ENCODE measurements around the gene PHACTR1. TPM values are rescaled to one million over a fixed set of nuclear protein-coding genes. Genes with fewer than 3 reads are reported as not detected.

Gene PHACTR1
- total RNA-seq, 1 donor from 2014 or later: 8.5 TPM

- Histone ChIP-seq H3K4me3 (ENCODE audit: insufficient read depth, low read depth, low read length) (no peak overlapping the region), H3K9ac (ENCODE audit: low read length) (no peak overlapping the region), H3K36me3 (ENCODE audit: insufficient read depth, low read length) (no peaks in the 10 kb centered on the region), H3K4me1 (ENCODE audit: insufficient read depth, low read length) (no peaks in the 10 kb centered on the region), H4K20me1 (ENCODE audit: insufficient read depth, low read length) (no peaks in the 10 kb centered on the region), H3K4me2 (ENCODE audit: low read length) (no peak overlapping the region), H3K27ac (ENCODE audit: low read depth, low read length) (no peak overlapping the region), H3K9me3 (ENCODE audit: insufficient read depth, low read depth, low read length) (no peaks in the 10 kb centered on the region), H2AFZ (ENCODE audit: low read depth, low read length) (no peak overlapping the region), H3K27me3 (ENCODE audit: insufficient read depth, low read length) (no peaks in the 10 kb centered on the region), H3K79me2 (ENCODE audit: insufficient read depth, low read length) (no peaks in the 10 kb centered on the region)
- no peaks in the 10 kb centered on the region for H3K4me1 Mint-ChIP-seq (ENCODE audit: low read depth, unreplicated experiment)
- peaks cover 5% of the 10 kb centered on the region for H3K27me3 Mint-ChIP-seq (ENCODE audit: low read depth, unreplicated experiment)
- H3K36me3 Mint-ChIP-seq (ENCODE audit: low read depth, unreplicated experiment): no peaks in the 10 kb centered on the region
- H3K4me3 Mint-ChIP-seq (ENCODE audit: unreplicated experiment): no peak overlapping the region
- no peak for TF ChIP-seq CTCF (IDR thresholded peaks at IDR 0.05; ENCODE audit: insufficient read depth, low read depth, low read length)
- TF ChIP-seq EZH2 (IDR thresholded peaks at IDR 0.05; ENCODE audit: insufficient read depth, low read length): no peak
- no peaks in the 10 kb centered on the region for H3K9me3 Mint-ChIP-seq (ENCODE audit: unreplicated experiment)
- no peak for FAIRE-seq
- no peak for DNase-seq (ENCODE audit: low read depth)
- no peak overlapping the region for H3K27ac Mint-ChIP-seq (ENCODE audit: unreplicated experiment)
These were observed 219.1 kb downstream of the PHACTR1 start for GRCh38 chr6:12935637-12936036.

GRCh38 chr6:12937971-12938370, 221.4 kb downstream of the PHACTR1 start:
- H3K27ac Mint-ChIP-seq (ENCODE audit: unreplicated experiment): no peak overlapping the region

More at GRCh38 chr6:12937971-12938370, 221.4 kb downstream of the PHACTR1 start:
- Histone ChIP-seq H3K27ac (ENCODE audit: low read depth, low read length) (no peak overlapping the region), H3K9me3 (ENCODE audit: insufficient read depth, low read depth, low read length) (no peaks in the 10 kb centered on the region), H3K27me3 (ENCODE audit: insufficient read depth, low read length) (no peaks in the 10 kb centered on the region), H3K4me1 (ENCODE audit: insufficient read depth, low read length) (no peaks in the 10 kb centered on the region), H3K79me2 (ENCODE audit: insufficient read depth, low read length) (no peaks in the 10 kb centered on the region), H3K4me2 (ENCODE audit: low read length) (no peak overlapping the region), H2AFZ (ENCODE audit: low read depth, low read length) (no peak overlapping the region), H3K36me3 (ENCODE audit: insufficient read depth, low read length) (no peaks in the 10 kb centered on the region), H4K20me1 (ENCODE audit: insufficient read depth, low read length) (no peaks in the 10 kb centered on the region), H3K9ac (ENCODE audit: low read length) (no peak overlapping the region), H3K4me3 (ENCODE audit: insufficient read depth, low read depth, low read length) (no peak overlapping the region)
- TF ChIP-seq CTCF (IDR thresholded peaks at IDR 0.05; ENCODE audit: insufficient read depth, low read depth, low read length): no peak
- TF ChIP-seq EZH2 (IDR thresholded peaks at IDR 0.05; ENCODE audit: insufficient read depth, low read length): no peak
- Mint-ChIP-seq H3K9me3 (ENCODE audit: unreplicated experiment) (no peaks in the 10 kb centered on the region), H3K36me3 (ENCODE audit: low read depth, unreplicated experiment) (no peaks in the 10 kb centered on the region), H3K4me1 (ENCODE audit: low read depth, unreplicated experiment) (peaks cover 3% of the 10 kb centered on the region), H3K4me3 (ENCODE audit: unreplicated experiment) (no peak overlapping the region), H3K27me3 (ENCODE audit: low read depth, unreplicated experiment) (peaks cover 5% of the 10 kb centered on the region)
- no peak for DNase-seq (ENCODE audit: low read depth)
- no peak for FAIRE-seq

Measured in astrocyte (in vitro differentiated cells and primary cell).